ENCODE measurements around the gene PACRG. TPM values are rescaled to one million over a fixed set of nuclear protein-coding genes. Genes with fewer than 3 reads are reported as not detected.

PACRG gene
- polyA plus RNA-seq, 1 donor from 2014 or later, result 16.6 TPM

- H3K9me3 ChIP-seq (ENCODE audit: low read length), result no peaks in the 10 kb centered on the region
- H3K27me3 ChIP-seq (ENCODE audit: insufficient read depth, low read depth, low read length), result no peaks in the 10 kb centered on the region
- H3F3A ChIP-seq (ENCODE audit: insufficient read depth, low read length, poor library complexity, severe bottlenecking), result no peaks in the 10 kb centered on the region
- no peaks in the 10 kb centered on the region for H3K9me2 ChIP-seq (ENCODE audit: insufficient read depth, low read length)
- no peak overlapping the region for H3K9ac ChIP-seq (ENCODE audit: low read length)
- TF ChIP-seq EZH2 (IDR thresholded peaks at IDR 0.05; ENCODE audit: borderline replicate concordance, insufficient read depth, low read length, poor library complexity, severe bottlenecking), result no peak
- TF ChIP-seq SMC3 (conservative IDR thresholded peaks at IDR 0.05; ENCODE audit: poor library complexity), result no peak
- TF ChIP-seq RAD21 (conservative IDR thresholded peaks at IDR 0.05), result no peak
- TF ChIP-seq CTCF (IDR thresholded peaks at IDR 0.05; ENCODE audit: poor library complexity, severe bottlenecking), result no peak
- TF ChIP-seq REST (IDR thresholded peaks at IDR 0.05; ENCODE audit: borderline replicate concordance), result no peak
- TF ChIP-seq TAF1 (IDR thresholded peaks at IDR 0.05; ENCODE audit: low read depth), result no peak
- TF ChIP-seq POLR2AphosphoS5 (IDR thresholded peaks at IDR 0.05), result no peak
- no peak for TF ChIP-seq EP300 (conservative IDR thresholded peaks at IDR 0.05; ENCODE audit: poor library complexity, severe bottlenecking)
- TF ChIP-seq MXI1 (conservative IDR thresholded peaks at IDR 0.05; ENCODE audit: poor library complexity, severe bottlenecking), result no peak
- H3K4me3 ChIP-seq (ENCODE audit: low read length), result no peak overlapping the region
- H4K20me1 ChIP-seq (ENCODE audit: insufficient read depth), result no peaks in the 10 kb centered on the region
- H3K27ac ChIP-seq (ENCODE audit: low read length), result no peak overlapping the region
- no peaks in the 10 kb centered on the region for H3K79me2 ChIP-seq (replicated peaks; ENCODE audit: insufficient read depth, low read length)
- H2AFZ ChIP-seq (ENCODE audit: low read depth, low read length), result no peak overlapping the region
- no peaks in the 10 kb centered on the region for H3K36me3 ChIP-seq (ENCODE audit: insufficient read depth, low read length)
- H3K4me2 ChIP-seq (ENCODE audit: low read length), result no peak overlapping the region
These were observed 608.1 kb downstream of the PACRG start for GRCh38 chr6:163335671-163336545.

GRCh38 chr6:163336961-163337360 is 609.2 kb downstream of the PACRG start:
- Histone ChIP-seq H3K4me3 (ENCODE audit: low read length) (no peak overlapping the region), H3F3A (ENCODE audit: insufficient read depth, low read length, poor library complexity, severe bottlenecking) (no peaks in the 10 kb centered on the region), H3K36me3 (ENCODE audit: insufficient read depth, low read length) (no peaks in the 10 kb centered on the region), H3K9me3 (ENCODE audit: low read length) (no peaks in the 10 kb centered on the region), H4K20me1 (ENCODE audit: insufficient read depth) (no peaks in the 10 kb centered on the region), H3K9me2 (ENCODE audit: insufficient read depth, low read length) (no peaks in the 10 kb centered on the region), H3K27ac (ENCODE audit: low read length) (no peak overlapping the region), H3K79me2 (replicated peaks; ENCODE audit: insufficient read depth, low read length) (no peaks in the 10 kb centered on the region), H3K9ac (ENCODE audit: low read length) (no peak overlapping the region), H3K4me2 (ENCODE audit: low read length) (no peak overlapping the region), H3K27me3 (ENCODE audit: insufficient read depth, low read depth, low read length) (no peaks in the 10 kb centered on the region), H2AFZ (ENCODE audit: low read depth, low read length) (no peak overlapping the region)
- TF ChIP-seq EZH2 (IDR thresholded peaks at IDR 0.05; ENCODE audit: borderline replicate concordance, insufficient read depth, low read length, poor library complexity, severe bottlenecking), result no peak

All from neural cell (in vitro differentiated cells).